K562 (cell line): ENCODE measurements around the gene PITPNM1. TPM values are rescaled to one million over a fixed set of nuclear protein-coding genes. Genes with fewer than 3 reads are reported as not detected.
A peak's percentile ranks its signal among the peaks of the same experiment; 100 is the strongest.

ENCODE experiments used
- CBFA2T2 ChIP-seq: fragments of 450-650 bp; conservative IDR thresholded peaks from 2 replicates; pipeline ENCODE4 v1.6.1; 2017; ENCODE audit warnings: mild to moderate bottlenecking
- CC2D1A ChIP-seq: fragments of 450-650 bp; IDR thresholded peaks from 2 replicates; pipeline ENCODE4 v1.6.1; 2017; ENCODE audit warnings: mild to moderate bottlenecking
- DPF2 ChIP-seq: fragments of 450-650 bp; IDR thresholded peaks from 2 replicates; pipeline ENCODE4 v1.6.1; 2016
- EP400 ChIP-seq: fragments of 450-650 bp; IDR thresholded peaks from 2 replicates; pipeline ENCODE4 v1.6.1; 2017; ENCODE audit warnings: antibody characterized with exemption, mild to moderate bottlenecking, moderate library complexity
- HMBOX1 ChIP-seq: sonication (generic); IDR thresholded peaks from 2 replicates; pipeline ENCODE4 v1.6.1; 2016
- MLLT1 ChIP-seq, 2 experiments: fragments of 450-650 bp; IDR thresholded peaks; 2 replicates each; pipeline ENCODE4 v1.6.1; 2016
- MTA3 ChIP-seq: fragments of 450-650 bp; formaldehyde crosslinking; IDR thresholded peaks from 2 replicates; pipeline ENCODE4 v1.6.1; 2017; ENCODE audit warnings: mild to moderate bottlenecking, borderline replicate concordance
- NBN ChIP-seq: fragments of 450-650 bp; IDR thresholded peaks from 2 replicates; pipeline ENCODE4 v1.6.1; 2016; ENCODE audit warnings: low read depth, mild to moderate bottlenecking
- NFRKB ChIP-seq: fragments of 450-650 bp; IDR thresholded peaks from 2 replicates; pipeline ENCODE4 v1.6.1; 2016; ENCODE audit warnings: low read depth
- SMARCE1 ChIP-seq: fragments of 450-650 bp; IDR thresholded peaks from 2 replicates; pipeline ENCODE4 v1.7.1; 2016; ENCODE audit warnings: mild to moderate bottlenecking
- TAL1 ChIP-seq: fragments of 450-650 bp; IDR thresholded peaks from 2 replicates; pipeline ENCODE4 v1.6.1; 2016; ENCODE audit warnings: mild to moderate bottlenecking
- TRIM28 ChIP-seq: fragments of 450-650 bp; IDR thresholded peaks from 2 replicates; pipeline ENCODE4 v1.6.1; 2017
- ZNF592 ChIP-seq: fragments of 450-650 bp; IDR thresholded peaks from 2 replicates; pipeline ENCODE4 v1.6.1; 2017; ENCODE audit warnings: antibody characterized with exemption, mild to moderate bottlenecking
- polyA plus RNA-seq, 8 experiments: library from polyadenylated mRNA; depleted of rRNA in 4 of 8; stranded (reverse) in 5 of 8; unstranded in 3 of 8; fragments of >200 nt; fragmentation: Nextera tagmentation in 2 of 8; fragmentation: Illumina TruSeq in 1 of 8; extraction: Ambion mirVana in 2 of 8; extraction: Trizol in 1 of 8; gene quantifications; 2 replicates each; pipeline versions ENCODE4 v1.2.1 to v1.2.3, GENCODE V29; 2011 to 2014; ENCODE audit warnings: inconsistent platforms in 1 of 8, missing spikeins in 1 of 8
- total RNA-seq, 7 experiments: library from RNA; depleted of rRNA in 6 of 7; stranded (reverse); fragments of >200 nt in 6 of 7; fragmentation: Illumina TruSeq in 2 of 7; extraction: Trizol in 2 of 7; gene quantifications; 2 replicates each; pipeline versions ENCODE4 v1.2.1 to v1.2.3, GENCODE V29; 2011 to 2021; ENCODE audit warnings: low replicate concordance in 1 of 7

The PITPNM1 gene
- total and polyA plus RNA-seq, 9 of the 15 experiments (the other 6 are each of a cell fraction or from before 2014, with no cell fraction given), result 0.11 to 53.7 (median 16.0) TPM

- TF ChIP-seq ZNF592 (peak; percentile 67), CC2D1A (peak; percentile 80; the same call in 1 of the 2 replicates), TRIM28 (0 out of 2 replicates have a peak, but pooled peaks have one; percentile 30), MLLT1 (IDR thresholded peaks at IDR 0.05) (peak in 1 of 2 experiments; percentile 15; a peak in 1 of 4 replicates), NBN (0 out of 2 replicates have a peak, but pooled peaks have one; percentile 33), HMBOX1 (peak; percentile 47; the same call in 1 of the 2 replicates), NFRKB (peak; percentile 72; the same call in 1 of the 2 replicates), DPF2 (peak; percentile 85), CBFA2T2 (peak; percentile 79), EP400 (peak; percentile 69), TAL1 (peak; percentile 71), MTA3 (0 out of 2 replicates have a peak, but pooled peaks have one; percentile 29), SMARCE1 (peak; percentile 52; the same call in 1 of the 2 replicates)
Observed at GRCh38 chr11:67477344-67478050, 27.7 kb downstream of the PITPNM1 start (continued).
